ENCODE data around the gene MBD5.

DNA sequence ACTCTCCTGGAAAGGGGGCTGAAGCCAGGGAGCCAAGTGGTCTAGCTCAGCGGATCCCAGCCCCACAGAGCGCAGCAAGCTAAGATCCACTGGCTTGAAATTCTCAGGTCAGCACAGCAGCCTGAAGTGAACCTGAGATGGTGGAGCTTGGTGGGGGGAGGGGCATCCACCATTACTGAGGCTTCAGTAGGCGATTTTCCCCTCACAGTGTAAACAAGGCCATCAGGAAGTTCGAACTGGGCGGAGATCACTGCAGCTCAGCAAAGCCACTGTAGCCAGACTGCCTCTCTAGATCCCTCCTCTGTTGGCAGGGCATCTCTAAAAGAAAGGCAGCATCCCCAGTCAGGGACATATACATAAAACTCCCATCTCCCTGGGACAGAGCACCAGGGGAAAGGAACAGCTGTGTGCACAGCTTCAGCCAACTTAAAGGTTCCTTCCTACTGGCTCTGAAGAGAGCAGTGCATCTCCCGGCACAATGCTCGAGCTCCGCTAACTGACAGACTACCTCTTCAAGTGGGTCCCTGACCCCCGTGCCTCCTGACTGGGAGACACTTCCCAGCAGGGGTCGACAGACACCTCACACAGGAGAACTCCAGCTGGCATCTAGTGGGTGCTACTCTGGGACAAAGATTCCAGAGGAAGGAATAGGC, 341.4 kb downstream of the MBD5 start:
- no peak for TF ChIP-seq CTCF (IDR thresholded peaks at IDR 0.05)
- TF ChIP-seq TEAD4 (CRISPR knock-in tag; IDR thresholded peaks at IDR 0.05): no peak
- no peak for TF ChIP-seq ATF3 (CRISPR knock-in tag; conservative IDR thresholded peaks at IDR 0.05)
- TF ChIP-seq ZNF263 (CRISPR knock-in tag; IDR thresholded peaks at IDR 0.05; ENCODE audit: low read depth): no peak
- no peak for TF ChIP-seq ZMAT4 (CRISPR knock-in tag; IDR thresholded peaks at IDR 0.05)
- no peak for TF ChIP-seq CREB1 (CRISPR knock-in tag; IDR thresholded peaks at IDR 0.05)
- no peak for TF ChIP-seq USF1 (CRISPR knock-in tag; IDR thresholded peaks at IDR 0.05)
- no peak for TF ChIP-seq MAX (CRISPR knock-in tag; IDR thresholded peaks at IDR 0.05)
- no peak for TF ChIP-seq PRDM15 (CRISPR knock-in tag; IDR thresholded peaks at IDR 0.05)
